ENCODE measurements around the gene TRIM14.

DNA sequence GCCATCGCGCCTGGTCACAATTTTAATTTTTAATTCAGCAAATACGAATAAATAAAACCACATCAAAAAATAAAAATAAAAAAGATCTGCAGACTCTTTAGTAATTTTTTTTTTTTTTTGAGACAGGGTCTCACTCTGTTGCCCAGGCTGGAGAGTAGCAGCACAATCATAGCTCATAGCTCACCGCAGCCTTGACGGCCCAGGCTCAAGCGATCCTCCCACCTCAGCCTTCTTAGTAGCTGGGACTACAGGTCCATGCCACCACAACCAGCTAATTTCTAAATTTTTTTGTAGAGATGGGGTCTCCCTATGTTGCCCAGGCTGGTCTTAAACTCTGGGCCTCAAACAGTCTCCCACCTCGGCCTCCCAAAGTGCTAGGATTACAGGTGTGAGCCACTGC lies 48.3 kb downstream of the TRIM14 start:
- TF ChIP-seq, protein P1, sequence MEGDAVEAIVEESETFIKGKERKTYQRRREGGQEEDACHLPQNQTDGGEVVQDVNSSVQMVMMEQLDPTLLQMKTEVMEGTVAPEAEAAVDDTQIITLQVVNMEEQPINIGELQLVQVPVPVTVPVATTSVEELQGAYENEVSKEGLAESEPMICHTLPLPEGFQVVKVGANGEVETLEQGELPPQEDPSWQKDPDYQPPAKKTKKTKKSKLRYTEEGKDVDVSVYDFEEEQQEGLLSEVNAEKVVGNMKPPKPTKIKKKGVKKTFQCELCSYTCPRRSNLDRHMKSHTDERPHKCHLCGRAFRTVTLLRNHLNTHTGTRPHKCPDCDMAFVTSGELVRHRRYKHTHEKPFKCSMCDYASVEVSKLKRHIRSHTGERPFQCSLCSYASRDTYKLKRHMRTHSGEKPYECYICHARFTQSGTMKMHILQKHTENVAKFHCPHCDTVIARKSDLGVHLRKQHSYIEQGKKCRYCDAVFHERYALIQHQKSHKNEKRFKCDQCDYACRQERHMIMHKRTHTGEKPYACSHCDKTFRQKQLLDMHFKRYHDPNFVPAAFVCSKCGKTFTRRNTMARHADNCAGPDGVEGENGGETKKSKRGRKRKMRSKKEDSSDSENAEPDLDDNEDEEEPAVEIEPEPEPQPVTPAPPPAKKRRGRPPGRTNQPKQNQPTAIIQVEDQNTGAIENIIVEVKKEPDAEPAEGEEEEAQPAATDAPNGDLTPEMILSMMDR (IDR thresholded peaks at IDR 0.05), result no peak
- no peak for TF ChIP-seq POLR2A (IDR thresholded peaks at IDR 0.05)
